Neural progenitor cell (in vitro differentiated cells): ENCODE data around the gene SP7. TPM values are rescaled to one million over a fixed set of nuclear protein-coding genes. Genes with fewer than 3 reads are reported as not detected.

ENCODE experiments used
- DNase-seq: peaks from one replicate; pipeline ENCODE4 v3.0.0-alpha.2; 2016; ENCODE audit warnings: low spot score
- H2AFZ ChIP-seq: fragments of 200-600 bp; sonication (generic); replicated peaks from 2 replicates; pipeline ENCODE4 v1.6.1; 2016; ENCODE audit warnings: antibody characterized with exemption
- H3F3A ChIP-seq: fragments of 200-600 bp; sonication (generic); 2 replicates; pipeline ENCODE4 v1.6.1; 2016; ENCODE audit warnings: antibody characterized with exemption, low read depth
- H3K27ac ChIP-seq: fragments of 200-600 bp; sonication (generic); 2 replicates; pipeline ENCODE4 v1.5.1; 2016; ENCODE audit warnings: mild to moderate bottlenecking
- H3K27me3 ChIP-seq: fragments of 200-600 bp; sonication (generic); 2 replicates; pipeline ENCODE4 v1.6.1; 2016; ENCODE audit warnings: mild to moderate bottlenecking, moderate library complexity
- H3K36me3 ChIP-seq: fragments of 200-600 bp; sonication (generic); 2 replicates; pipeline ENCODE4 v1.5.1; 2016
- H3K4me1 ChIP-seq: fragments of 200-600 bp; sonication (generic); 2 replicates; pipeline ENCODE4 v1.6.1; 2016; ENCODE audit warnings: mixed run types
- H3K4me2 ChIP-seq: fragments of 200-600 bp; sonication (generic); 2 replicates; pipeline ENCODE4 v1.6.1; 2016
- H3K4me3 ChIP-seq: fragments of 200-600 bp; sonication (generic); 2 replicates; pipeline ENCODE4 v1.5.1; 2016
- H3K79me2 ChIP-seq: fragments of 200-600 bp; sonication (generic); 2 replicates; pipeline ENCODE4 v1.6.1; 2016; ENCODE audit warnings: low read depth
- H3K9ac ChIP-seq: fragments of 200-600 bp; sonication (generic); 2 replicates; pipeline ENCODE4 v1.6.1; 2016
- H3K9me3 ChIP-seq: fragments of 200-600 bp; sonication (generic); 2 replicates; pipeline ENCODE4 v1.5.1; 2016; ENCODE audit warnings: low read depth
- H4K20me1 ChIP-seq: fragments of 200-600 bp; sonication (generic); 2 replicates; pipeline ENCODE4 v1.6.1; 2016; ENCODE audit warnings: low read depth
- H3K27ac Mint-ChIP-seq: 3 replicates; pipeline ENCODE4 v1.8.0; 2021; ENCODE audit warnings: mixed read lengths
- H3K27me3 Mint-ChIP-seq: 2 replicates; pipeline ENCODE4 v1.8.0; 2022; ENCODE audit warnings: low read depth, mild to moderate bottlenecking, inconsistent platforms, moderate library complexity, mixed read lengths; ENCODE audit not compliant: insufficient read depth
- H3K36me3 Mint-ChIP-seq: 3 replicates; pipeline ENCODE4 v1.8.0; 2021; ENCODE audit warnings: mixed read lengths
- H3K4me1 Mint-ChIP-seq: 3 replicates; pipeline ENCODE4 v1.8.0; 2021; ENCODE audit warnings: mixed read lengths
- H3K4me3 Mint-ChIP-seq: 3 replicates; pipeline ENCODE4 v1.8.0; 2021; ENCODE audit warnings: mild to moderate bottlenecking, moderate library complexity, mixed read lengths
- H3K9me3 Mint-ChIP-seq: 3 replicates; pipeline ENCODE4 v1.8.0; 2020; ENCODE audit warnings: mixed read lengths
- EZH2 ChIP-seq: fragments of 200-600 bp; sonication (generic); IDR thresholded peaks from 2 replicates; pipeline ENCODE4 v1.6.1; 2017; ENCODE audit warnings: antibody characterized with exemption, mild to moderate bottlenecking, moderate library complexity
- EZH2phosphoT487 ChIP-seq: fragments of 200-600 bp; sonication (generic); IDR thresholded peaks from 2 replicates; pipeline ENCODE4 v1.6.1; 2017; ENCODE audit warnings: antibody characterized with exemption
- total RNA-seq: library from RNA; depleted of rRNA; stranded (reverse); fragments of >200 nt; gene quantifications from 2 replicates; pipeline ENCODE4 v1.2.3, GENCODE V29; 2015; ENCODE audit warnings: low replicate concordance
- TF ChIP-seq, protein P1 (sequence below): fragments of 200-600 bp; sonication (generic); IDR thresholded peaks from 2 replicates; pipeline ENCODE4 v1.5.1; 2017; ENCODE audit warnings: antibody characterized with exemption, mild to moderate bottlenecking

Gene SP7
- total RNA-seq, 1 donor from 2014 or later: 0.90 TPM

DNA sequence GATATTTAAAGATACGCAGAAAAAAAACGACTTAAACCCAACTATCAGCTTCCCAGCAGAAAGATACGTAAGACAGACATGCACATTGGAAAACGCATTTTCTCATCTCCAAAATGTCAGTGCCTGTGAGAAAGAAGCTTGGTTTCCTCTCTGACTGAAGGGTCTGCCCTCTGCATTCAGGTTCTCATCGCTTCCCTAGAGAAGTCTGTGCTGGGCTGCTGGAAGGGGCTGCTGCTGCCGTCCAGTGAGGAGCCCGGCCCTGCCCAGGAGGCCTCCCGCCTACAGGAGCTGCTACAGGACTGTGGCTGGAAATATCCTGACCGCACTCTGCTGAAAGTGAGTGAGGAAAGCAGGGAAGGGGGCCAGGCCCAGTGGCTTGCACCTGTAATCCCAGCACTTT, 45.5 kb downstream of the SP7 start:
- no peaks in the 10 kb centered on the region for H4K20me1 ChIP-seq
- peaks cover 3% of the 10 kb centered on the region for H3K79me2 ChIP-seq
- H3K4me3 Mint-ChIP-seq: no peak overlapping the region
- no peak overlapping the region for H3K4me3 ChIP-seq
- no peaks in the 10 kb centered on the region for H3K36me3 ChIP-seq
- H3K27me3 ChIP-seq: no peaks in the 10 kb centered on the region
- H3F3A ChIP-seq: peaks cover 24% of the 10 kb centered on the region
- H3K27ac Mint-ChIP-seq: no peak overlapping the region
- H3K36me3 Mint-ChIP-seq: peaks cover 43% of the 10 kb centered on the region
- H3K4me1 ChIP-seq: peaks cover 3% of the 10 kb centered on the region
- H3K4me1 Mint-ChIP-seq: peaks cover 13% of the 10 kb centered on the region
- no peak overlapping the region for H2AFZ ChIP-seq
- no peak for DNase-seq
- peaks cover 8% of the 10 kb centered on the region for H3K27me3 Mint-ChIP-seq
- H3K9me3 ChIP-seq: no peaks in the 10 kb centered on the region
- TF ChIP-seq EZH2: no peak
- TF ChIP-seq EZH2phosphoT487: no peak
- TF ChIP-seq, protein P1, sequence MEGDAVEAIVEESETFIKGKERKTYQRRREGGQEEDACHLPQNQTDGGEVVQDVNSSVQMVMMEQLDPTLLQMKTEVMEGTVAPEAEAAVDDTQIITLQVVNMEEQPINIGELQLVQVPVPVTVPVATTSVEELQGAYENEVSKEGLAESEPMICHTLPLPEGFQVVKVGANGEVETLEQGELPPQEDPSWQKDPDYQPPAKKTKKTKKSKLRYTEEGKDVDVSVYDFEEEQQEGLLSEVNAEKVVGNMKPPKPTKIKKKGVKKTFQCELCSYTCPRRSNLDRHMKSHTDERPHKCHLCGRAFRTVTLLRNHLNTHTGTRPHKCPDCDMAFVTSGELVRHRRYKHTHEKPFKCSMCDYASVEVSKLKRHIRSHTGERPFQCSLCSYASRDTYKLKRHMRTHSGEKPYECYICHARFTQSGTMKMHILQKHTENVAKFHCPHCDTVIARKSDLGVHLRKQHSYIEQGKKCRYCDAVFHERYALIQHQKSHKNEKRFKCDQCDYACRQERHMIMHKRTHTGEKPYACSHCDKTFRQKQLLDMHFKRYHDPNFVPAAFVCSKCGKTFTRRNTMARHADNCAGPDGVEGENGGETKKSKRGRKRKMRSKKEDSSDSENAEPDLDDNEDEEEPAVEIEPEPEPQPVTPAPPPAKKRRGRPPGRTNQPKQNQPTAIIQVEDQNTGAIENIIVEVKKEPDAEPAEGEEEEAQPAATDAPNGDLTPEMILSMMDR: no peak
- no peak overlapping the region for H3K9ac ChIP-seq
- H3K27ac ChIP-seq: no peak overlapping the region
- H3K4me2 ChIP-seq: no peak overlapping the region
- H3K9me3 Mint-ChIP-seq: no peaks in the 10 kb centered on the region

GRCh38 chr12:53289891-53290290, 46.3 kb downstream of the SP7 start:
- Mint-ChIP-seq H3K9me3 (no peaks in the 10 kb centered on the region), H3K36me3 (peaks cover 41% of the 10 kb centered on the region), H3K27me3 (peaks cover 2% of the 10 kb centered on the region), H3K4me3 (no peak overlapping the region), H3K27ac (no peak overlapping the region), H3K4me1 (peaks cover 7% of the 10 kb centered on the region)
- Histone ChIP-seq H3K4me2 (no peak overlapping the region), H3K4me1 (peaks cover under 1% of the 10 kb centered on the region), H3K36me3 (no peaks in the 10 kb centered on the region), H3K9ac (no peak overlapping the region), H4K20me1 (no peaks in the 10 kb centered on the region), H3K4me3 (no peak overlapping the region), H3K27me3 (no peaks in the 10 kb centered on the region), H3K79me2 (no peaks in the 10 kb centered on the region), H3F3A (peaks cover 20% of the 10 kb centered on the region), H3K27ac (no peak overlapping the region), H3K9me3 (no peaks in the 10 kb centered on the region), H2AFZ (no peak overlapping the region)
- DNase-seq: no peak
- no peak for TF ChIP-seq EZH2
- TF ChIP-seq EZH2phosphoT487: no peak
- TF ChIP-seq, protein P1: no peak

DNA sequence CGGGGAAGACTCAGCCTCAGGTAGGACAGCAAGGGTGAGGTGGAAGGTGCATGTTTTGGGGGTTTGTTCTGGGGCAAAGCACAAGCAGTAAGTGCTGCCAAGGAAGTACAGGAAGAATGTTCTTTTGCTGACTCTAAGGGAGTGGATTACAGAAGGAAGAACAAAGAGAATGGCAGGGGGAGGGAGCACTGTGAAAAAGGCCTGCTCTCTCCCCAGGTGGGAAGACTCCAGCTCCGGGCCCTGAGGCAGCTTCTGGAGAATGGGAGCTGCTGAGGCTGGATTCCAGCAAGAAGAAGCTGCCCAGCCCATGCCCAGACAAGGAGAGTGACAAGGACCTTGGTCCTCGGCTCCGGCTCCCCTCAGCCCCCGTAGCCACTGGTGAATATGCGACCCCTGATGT, 47.8 kb downstream of the SP7 start:
- Mint-ChIP-seq H3K9me3 (no peaks in the 10 kb centered on the region), H3K4me1 (peaks cover 2% of the 10 kb centered on the region), H3K27me3 (peaks cover 2% of the 10 kb centered on the region), H3K36me3 (peaks cover 41% of the 10 kb centered on the region), H3K27ac (no peak overlapping the region), H3K4me3 (no peak overlapping the region)
- Histone ChIP-seq H3K9me3 (no peaks in the 10 kb centered on the region), H3K4me3 (no peak overlapping the region), H3K36me3 (no peaks in the 10 kb centered on the region), H3F3A (peaks cover 4% of the 10 kb centered on the region), H3K27ac (no peak overlapping the region), H3K9ac (no peak overlapping the region), H4K20me1 (no peaks in the 10 kb centered on the region), H3K4me1 (no peaks in the 10 kb centered on the region), H3K27me3 (no peaks in the 10 kb centered on the region), H2AFZ (no peak overlapping the region), H3K4me2 (no peak overlapping the region), H3K79me2 (no peaks in the 10 kb centered on the region)
- TF ChIP-seq, protein P1: no peak
- TF ChIP-seq EZH2phosphoT487 (no peak), EZH2 (no peak)
- DNase-seq: no peak
